GM23248 (cell line): Measurements from ENCODE around the gene CHCHD1. TPM values are rescaled to one million over a fixed set of nuclear protein-coding genes. Genes with fewer than 3 reads are reported as not detected.
"Not testable (repeated sequence)": the region's sequence is repeated elsewhere in the genome, so short reads cannot be mapped to it uniquely, and the experiment has no call there.

Experiments
- DNase-seq: peaks from one replicate; pipeline ENCODE4 v3.0.0-alpha.2; 2015
- H2AFZ ChIP-seq: fragments of 200-600 bp; sonication (generic); 2 replicates; pipeline ENCODE4 v1.6.1; 2016; ENCODE audit warnings: antibody characterized with exemption
- H3F3A ChIP-seq: fragments of 200-600 bp; sonication (generic); 2 replicates; pipeline ENCODE4 v1.6.1; 2016; ENCODE audit warnings: mild to moderate bottlenecking, antibody characterized with exemption, mixed run types; ENCODE audit not compliant: insufficient read depth
- H3K27ac ChIP-seq: fragments of 200-600 bp; sonication (generic); 2 replicates; pipeline ENCODE4 v1.5.1; 2016; ENCODE audit warnings: mild to moderate bottlenecking
- H3K27me3 ChIP-seq: fragments of 200-600 bp; sonication (generic); replicated peaks from 2 replicates; pipeline ENCODE4 v1.6.1; 2016; ENCODE audit warnings: mild to moderate bottlenecking; ENCODE audit not compliant: insufficient read depth
- H3K36me3 ChIP-seq: fragments of 200-600 bp; sonication (generic); 2 replicates; pipeline ENCODE4 v1.6.1; 2016; ENCODE audit warnings: low read depth, mild to moderate bottlenecking
- H3K4me1 ChIP-seq: fragments of 200-600 bp; sonication (generic); 2 replicates; pipeline ENCODE4 v1.6.1; 2016; ENCODE audit warnings: mild to moderate bottlenecking; ENCODE audit not compliant: insufficient read depth
- H3K4me2 ChIP-seq: fragments of 200-600 bp; sonication (generic); one replicate; pipeline ENCODE4 v1.6.1; 2016; ENCODE audit warnings: mild to moderate bottlenecking; ENCODE audit not compliant: unreplicated experiment
- H3K4me3 ChIP-seq: fragments of 200-600 bp; sonication (generic); 2 replicates; pipeline ENCODE4 v1.5.1; 2016; ENCODE audit warnings: mild to moderate bottlenecking
- H3K79me2 ChIP-seq: fragments of 200-600 bp; sonication (generic); 2 replicates; pipeline ENCODE4 v1.6.1; 2016; ENCODE audit warnings: mild to moderate bottlenecking; ENCODE audit not compliant: insufficient read depth
- H3K9ac ChIP-seq: fragments of 200-600 bp; sonication (generic); 2 replicates; pipeline ENCODE4 v1.6.1; 2016; ENCODE audit warnings: mild to moderate bottlenecking
- H3K9me2 ChIP-seq: fragments of 200-600 bp; sonication (generic); 2 replicates; pipeline ENCODE4 v1.6.1; 2016; ENCODE audit warnings: mixed run types, mild to moderate bottlenecking, moderate library complexity; ENCODE audit not compliant: insufficient read depth
- H3K9me3 ChIP-seq: fragments of 200-600 bp; sonication (generic); one replicate; pipeline ENCODE4 v1.6.1; 2017; ENCODE audit warnings: low read depth
- H4K20me1 ChIP-seq: fragments of 200-600 bp; sonication (generic); 2 replicates; pipeline ENCODE4 v1.6.0; 2016; ENCODE audit not compliant: insufficient read depth
- EZH2 ChIP-seq: fragments of 200-600 bp; sonication (generic); IDR thresholded peaks from 2 replicates; pipeline ENCODE4 v1.6.1; 2018; ENCODE audit warnings: antibody characterized with exemption, mild to moderate bottlenecking; ENCODE audit not compliant: insufficient read depth, poor library complexity, severe bottlenecking
- EZH2phosphoT487 ChIP-seq: fragments of 200-600 bp; sonication (generic); IDR thresholded peaks from 2 replicates; pipeline ENCODE4 v1.6.1; 2018; ENCODE audit warnings: antibody characterized with exemption, moderate library complexity, mild to moderate bottlenecking, low read depth; ENCODE audit not compliant: insufficient read depth
- WGBS, 2 experiments: methylation state at CpG; one replicate each; pipeline ENCODE4 v1.1.6; 2015 to 2017; ENCODE audit warnings: low lambda C conversion rate in 2 of 2, low coverage in 1 of 2; ENCODE audit errors: missing lambda C conversion rate in 2 of 2; 5-methylcytosine and 5-hydroxymethylcytosine counted together
- in situ Hi-C: fragments of 300-500 bp; cut with MboI; formaldehyde crosslinking; loops from 2 replicates; pipeline ENCODE4 v1.15.0; 2020
- polyA plus RNA-seq: library from polyadenylated mRNA; unstranded; fragments of >200 nt; fragmentation: Nextera tagmentation; extraction: Ambion mirVana; gene quantifications from 2 replicates; pipeline ENCODE4 v1.2.1, GENCODE V29; 2016
- total RNA-seq: library from RNA; depleted of rRNA; stranded (reverse); fragments of >200 nt; shearing (Covaris generic); gene quantifications from 2 replicates; pipeline ENCODE4 v1.2.3, GENCODE V29; 2014

CHCHD1 gene
- total and polyA plus RNA-seq, 2 experiments from 2014 or later: 23.1 to 73.0 TPM

- H3K27me3 ChIP-seq: no peaks in the 10 kb centered on the region
- H2AFZ ChIP-seq: no peak overlapping the region
- H3K9me2 ChIP-seq: no peaks in the 10 kb centered on the region
- H3F3A ChIP-seq: peaks cover 13% of the 10 kb centered on the region
- H3K79me2 ChIP-seq: peaks cover 21% of the 10 kb centered on the region
- no peak overlapping the region for H3K4me2 ChIP-seq
- in situ Hi-C loops: no loop called here
- H3K27ac ChIP-seq: no peak overlapping the region
- H3K9ac ChIP-seq: no peak overlapping the region
- no peaks in the 10 kb centered on the region for H3K9me3 ChIP-seq
- 0 out of 2 replicates have a peak, but pooled peaks cover 1% of the 10 kb centered on the region for H4K20me1 ChIP-seq
- 79 to 87% methylated on average over 3 to 5 of the region's 5 CpGs for WGBS, 2 experiments
- TF ChIP-seq EZH2 (no peak), EZH2phosphoT487 (no peak)
- DNase-seq: no peak
- peaks cover 46% of the 10 kb centered on the region; the same call in 1 of the 2 replicates for H3K36me3 ChIP-seq
- no peak overlapping the region for H3K4me3 ChIP-seq
- H3K4me1 ChIP-seq: no peaks in the 10 kb centered on the region
These were observed 11.6 kb downstream of the CHCHD1 start for GRCh38 chr10:73793456-73793855.

GRCh38 chr10:73795491-73795890, 13.6 kb downstream of the CHCHD1 start:
- DNase-seq, H3K9me3 ChIP-seq, H3K4me2 ChIP-seq, H3K4me1 ChIP-seq, H3K4me3 ChIP-seq, H4K20me1 ChIP-seq, H2AFZ ChIP-seq, H3K27ac ChIP-seq, H3K79me2 ChIP-seq, H3K9me2 ChIP-seq, H3K27me3 ChIP-seq, H3K9ac ChIP-seq, in situ Hi-C loops: not testable (repeated sequence)
- Histone ChIP-seq H3K36me3 (peaks cover 38% of the 10 kb centered on the region; the same call in 1 of the 2 replicates), H3F3A (peaks cover 18% of the 10 kb centered on the region)
- 89 to 93% methylated on average over 10 of the region's 10 CpGs for WGBS, 2 experiments

- H3K27me3 ChIP-seq, in situ Hi-C loops, H3K9me2 ChIP-seq, H4K20me1 ChIP-seq, H3K27ac ChIP-seq, H3K9ac ChIP-seq, H3K9me3 ChIP-seq, H3K4me3 ChIP-seq, H3K4me2 ChIP-seq, H2AFZ ChIP-seq, H3K4me1 ChIP-seq, H3K79me2 ChIP-seq, DNase-seq: not testable (repeated sequence)
- 91 to 97% methylated on average over 8 of the region's 8 CpGs for WGBS, 2 experiments
- peaks cover 18% of the 10 kb centered on the region for H3F3A ChIP-seq
- H3K36me3 ChIP-seq: peaks cover 37% of the 10 kb centered on the region; the same call in 1 of the 2 replicates
These were observed 14.2 kb downstream of the CHCHD1 start for GRCh38 chr10:73796035-73796434.

- no peak for DNase-seq
- TF ChIP-seq EZH2: no peak
- TF ChIP-seq EZH2phosphoT487: no peak
- in situ Hi-C loops: no loop called here
- Histone ChIP-seq H3K9ac (no peak overlapping the region), H4K20me1 (no peaks in the 10 kb centered on the region), H2AFZ (no peak overlapping the region), H3K27ac (no peak overlapping the region), H3F3A (peaks cover 21% of the 10 kb centered on the region), H3K4me3 (no peak overlapping the region), H3K36me3 (peaks cover 41% of the 10 kb centered on the region), H3K79me2 (no peaks in the 10 kb centered on the region), H3K27me3 (no peaks in the 10 kb centered on the region), H3K9me2 (no peaks in the 10 kb centered on the region), H3K4me2 (no peak overlapping the region), H3K4me1 (no peaks in the 10 kb centered on the region), H3K9me3 (no peaks in the 10 kb centered on the region)
- 73 to 81% methylated on average over 5 of the region's 5 CpGs for WGBS, 2 experiments
These were observed 14.9 kb downstream of the CHCHD1 start for GRCh38 chr10:73796766-73797165.

- H3K9ac ChIP-seq: no peak overlapping the region
- H3K27me3 ChIP-seq: no peaks in the 10 kb centered on the region
- H2AFZ ChIP-seq: no peak overlapping the region
- in situ Hi-C loops: no loop called here
- no peaks in the 10 kb centered on the region for H3K9me3 ChIP-seq
- no peak overlapping the region for H3K4me3 ChIP-seq
- TF ChIP-seq EZH2phosphoT487 (no peak), EZH2 (no peak)
- no peaks in the 10 kb centered on the region for H3K4me1 ChIP-seq
- peaks cover 41% of the 10 kb centered on the region for H3K36me3 ChIP-seq
- no peaks in the 10 kb centered on the region for H4K20me1 ChIP-seq
- H3K79me2 ChIP-seq: no peaks in the 10 kb centered on the region
- DNase-seq: no peak
- H3K27ac ChIP-seq: no peak overlapping the region
- WGBS, 2 experiments: 83 to 90% methylated on average over 17 to 19 of the region's 19 CpGs
- no peak overlapping the region for H3K4me2 ChIP-seq
- H3K9me2 ChIP-seq: no peaks in the 10 kb centered on the region
- peaks cover 26% of the 10 kb centered on the region for H3F3A ChIP-seq
These were observed 15.6 kb downstream of the CHCHD1 start for GRCh38 chr10:73797324-73798025.
